H9 (cell line): ENCODE measurements around the gene ASB8. TPM values are rescaled to one million over a fixed set of nuclear protein-coding genes. Genes with fewer than 3 reads are reported as not detected.

Experiments
- DNase-seq: peaks from one replicate; pipeline ENCODE4 v3.0.0-alpha.2; 2017
- H2AFZ ChIP-seq: one replicate; pipeline ENCODE4 v1.6.1; 2013; ENCODE audit warnings: mild to moderate bottlenecking, low read length, control low read depth, moderate library complexity
- H2AK5ac ChIP-seq: 2 replicates; pipeline ENCODE4 v1.6.1; 2013; ENCODE audit warnings: low read length, control low read depth, mixed read lengths; ENCODE audit not compliant: insufficient read length
- H2BK120ac ChIP-seq: one replicate; pipeline ENCODE4 v1.6.1; 2013; ENCODE audit warnings: low read depth, mild to moderate bottlenecking, low read length, control low read depth, inconsistent platforms; ENCODE audit not compliant: poor library complexity, severe bottlenecking
- H2BK12ac ChIP-seq: 2 replicates; pipeline ENCODE4 v1.6.1; 2013; ENCODE audit warnings: low read length, control low read depth, mixed read lengths, low read depth; ENCODE audit not compliant: insufficient read length
- H2BK15ac ChIP-seq: 2 replicates; pipeline ENCODE4 v1.6.1; 2013; ENCODE audit warnings: low read depth, low read length, control low read depth
- H2BK20ac ChIP-seq: one replicate; pipeline ENCODE4 v1.6.1; 2013; ENCODE audit warnings: low read depth, mild to moderate bottlenecking, low read length, control low read depth, inconsistent platforms; ENCODE audit not compliant: poor library complexity, severe bottlenecking
- H2BK5ac ChIP-seq: 2 replicates; pipeline ENCODE4 v1.6.1; 2013; ENCODE audit warnings: low read length, control low read depth, mixed read lengths; ENCODE audit not compliant: insufficient read length
- H3K14ac ChIP-seq: 2 replicates; pipeline ENCODE4 v1.6.1; 2013; ENCODE audit warnings: low read length, control low read depth; ENCODE audit not compliant: insufficient read depth
- H3K18ac ChIP-seq: 2 replicates; pipeline ENCODE4 v1.6.1; 2013; ENCODE audit warnings: low read depth, mild to moderate bottlenecking, mixed read lengths, low read length, control low read depth; ENCODE audit not compliant: insufficient read length
- H3K23ac ChIP-seq: 2 replicates; pipeline ENCODE4 v1.6.1; 2013; ENCODE audit warnings: low read length, control low read depth, mixed read lengths, low read depth; ENCODE audit not compliant: insufficient read length
- H3K23me2 ChIP-seq: 2 replicates; pipeline ENCODE4 v1.6.1; 2013; ENCODE audit warnings: low read depth, mild to moderate bottlenecking, mixed read lengths, low read length, control low read depth; ENCODE audit not compliant: insufficient read length, poor library complexity, severe bottlenecking
- H3K27ac ChIP-seq: 2 replicates; pipeline ENCODE4 v1.5.1; 2013; ENCODE audit warnings: low read length, control low read depth, mixed read lengths, low read depth; ENCODE audit not compliant: insufficient read length
- H3K27me3 ChIP-seq: 2 replicates; pipeline ENCODE4 v1.6.1; 2013; ENCODE audit warnings: low read length, control low read depth, inconsistent platforms; ENCODE audit not compliant: insufficient read depth
- H3K4ac ChIP-seq: 2 replicates; pipeline ENCODE4 v1.6.1; 2013; ENCODE audit warnings: low read depth, mild to moderate bottlenecking, control low read depth, inconsistent platforms, low read length, moderate library complexity
- H3K4me1 ChIP-seq: 2 replicates; pipeline ENCODE4 v1.6.1; 2013; ENCODE audit warnings: low read length, control low read depth, inconsistent platforms; ENCODE audit not compliant: insufficient read depth
- H3K4me2 ChIP-seq: 2 replicates; pipeline ENCODE4 v1.6.1; 2013; ENCODE audit warnings: low read length, control low read depth, mixed read lengths; ENCODE audit not compliant: insufficient read length, insufficient read depth
- H3K56ac ChIP-seq: 2 replicates; pipeline ENCODE4 v1.6.1; 2013; ENCODE audit warnings: low read depth, mild to moderate bottlenecking, mixed read lengths, low read length, control low read depth; ENCODE audit not compliant: insufficient read length
- H3K79me1 ChIP-seq: 2 replicates; pipeline ENCODE4 v1.6.1; 2013; ENCODE audit warnings: low read depth, mild to moderate bottlenecking, moderate library complexity, low read length, control low read depth, inconsistent platforms; ENCODE audit not compliant: insufficient read depth, poor library complexity, severe bottlenecking
- H3K79me2 ChIP-seq: 2 replicates; pipeline ENCODE4 v1.6.1; 2013; ENCODE audit warnings: low read length, control low read depth, inconsistent platforms; ENCODE audit not compliant: insufficient read depth
- H3K9ac ChIP-seq: 2 replicates; pipeline ENCODE4 v1.6.1; 2013; ENCODE audit warnings: low read length, control low read depth, mixed read lengths; ENCODE audit not compliant: insufficient read length; ENCODE audit errors: extremely low read depth
- H3K9me3 ChIP-seq: one replicate; pipeline ENCODE4 v1.6.1; 2013; ENCODE audit warnings: low read depth, low read length, inconsistent platforms; ENCODE audit not compliant: control insufficient read depth
- H3T11ph ChIP-seq: one replicate; pipeline ENCODE4 v1.6.1; 2013; ENCODE audit warnings: mild to moderate bottlenecking, low read length, control low read depth, inconsistent platforms
- H4K20me1 ChIP-seq: one replicate; pipeline ENCODE4 v1.6.1; 2013; ENCODE audit not compliant: control insufficient read depth, insufficient read length, insufficient read depth
- H4K5ac ChIP-seq: 2 replicates; pipeline ENCODE4 v1.6.1; 2013; ENCODE audit warnings: low read depth, mild to moderate bottlenecking, mixed read lengths, low read length, control low read depth; ENCODE audit not compliant: insufficient read length
- H4K8ac ChIP-seq: replicated peaks from 2 replicates; pipeline ENCODE4 v1.6.1; 2013; ENCODE audit warnings: low read length, control low read depth, mixed read lengths, low read depth; ENCODE audit not compliant: insufficient read length
- H4K91ac ChIP-seq: 2 replicates; pipeline ENCODE4 v1.6.1; 2013; ENCODE audit warnings: low read depth, mild to moderate bottlenecking, moderate library complexity, mixed read lengths, low read length, control low read depth; ENCODE audit not compliant: insufficient read length
- H3K27ac Mint-ChIP-seq, 3 experiments: 2 replicates in 2 of 3; 3 replicates in 1 of 3; pipeline ENCODE4 v1.8.0; 2020 to 2021; ENCODE audit warnings: mixed read lengths in 3 of 3, mild to moderate bottlenecking in 1 of 3, moderate library complexity in 1 of 3
- H3K27me3 Mint-ChIP-seq: 2 replicates; pipeline ENCODE4 v1.8.0; 2021; ENCODE audit warnings: low read depth, mild to moderate bottlenecking, moderate library complexity, mixed read lengths
- H3K36me3 Mint-ChIP-seq, 3 experiments: 2 replicates in 2 of 3; 3 replicates in 1 of 3; pipeline ENCODE4 v1.8.0; 2020 to 2021; ENCODE audit warnings: low read depth in 3 of 3, mixed read lengths in 3 of 3; ENCODE audit not compliant: insufficient read depth in 1 of 3
- H3K4me1 Mint-ChIP-seq, 2 experiments: 2 replicates each; pipeline ENCODE4 v1.8.0; 2020; ENCODE audit warnings: mixed read lengths in 2 of 2
- H3K4me3 Mint-ChIP-seq, 2 experiments: 2 replicates in 1 of 2; 3 replicates in 1 of 2; pipeline ENCODE4 v1.8.0; 2020 to 2021; ENCODE audit warnings: mild to moderate bottlenecking in 2 of 2, mixed read lengths in 2 of 2, moderate library complexity in 1 of 2
- H3K9me3 Mint-ChIP-seq, 2 experiments: 2 replicates in 1 of 2; 3 replicates in 1 of 2; pipeline ENCODE4 v1.8.0; 2020; ENCODE audit warnings: mild to moderate bottlenecking in 2 of 2, mixed read lengths in 2 of 2, moderate library complexity in 1 of 2
- CTCF ChIP-seq: fragments of 200-600 bp; sonication (generic); conservative IDR thresholded peaks from 3 replicates; pipeline ENCODE4 v1.8.0; 2021; ENCODE audit warnings: antibody characterized with exemption, mild to moderate bottlenecking
- WGBS: extraction: QIAGEN DNeasy Blood & Tissue Kit; methylation state at CpG from one replicate; pipeline ENCODE4 v1.1.7; 2013; ENCODE audit warnings: missing lambda C conversion rate, low lambda C conversion rate, mixed read lengths; ENCODE audit not compliant: insufficient read length; ENCODE audit errors: extremely low coverage; 5-methylcytosine and 5-hydroxymethylcytosine counted together
- total RNA-seq: library from RNA; stranded (reverse); gene quantifications from 2 replicates; pipeline ENCODE4 v1.2.1, GENCODE V29; 2021

The ASB8 gene
- total RNA-seq, 1 experiment from 2014 or later = 10.9 TPM

GRCh38 chr12:48145981-48146380 is 11.3 kb downstream of the ASB8 start:
- Histone ChIP-seq H3K4me2 (no peak overlapping the region), H2BK120ac (no peak overlapping the region), H2BK5ac (no peak overlapping the region), H3K18ac (no peak overlapping the region), H3K4me1 (peaks cover 10% of the 10 kb centered on the region), H3K56ac (no peak overlapping the region), H4K5ac (no peak overlapping the region), H3T11ph (no peak overlapping the region), H4K20me1 (no peaks in the 10 kb centered on the region), H2BK20ac (no peak overlapping the region), H4K8ac (no peak overlapping the region), H3K79me2 (no peaks in the 10 kb centered on the region), H3K9me3 (no peaks in the 10 kb centered on the region), H3K14ac (no peak overlapping the region), H3K27ac (no peak overlapping the region), H2AFZ (no peak overlapping the region), H3K9ac (no peak overlapping the region), H3K23ac (no peak overlapping the region), H2BK15ac (no peak overlapping the region), H2BK12ac (no peak overlapping the region), H3K27me3 (no peaks in the 10 kb centered on the region), H3K4ac (no peak overlapping the region), H2AK5ac (no peak overlapping the region), H4K91ac (no peak overlapping the region), H3K23me2 (no peaks in the 10 kb centered on the region), H3K79me1 (no peaks in the 10 kb centered on the region)
- no peak overlapping the region for H3K27ac Mint-ChIP-seq
- TF ChIP-seq CTCF = no peak
- H3K36me3 Mint-ChIP-seq = peaks cover 48 to 69% (median 64%) of the 10 kb centered on the region in 3 experiments
- no peaks in the 10 kb centered on the region for H3K27me3 Mint-ChIP-seq
- H3K9me3 Mint-ChIP-seq = no peaks in the 10 kb centered on the region
- peaks cover 33 to 37% of the 10 kb centered on the region in 2 experiments for H3K4me1 Mint-ChIP-seq
- WGBS = no CpG with 5 or more reads among the region's 1 CpG
- no peak overlapping the region for H3K4me3 Mint-ChIP-seq
- DNase-seq = no peak
